Measurements from ENCODE around the gene RALGPS1.

DNA sequence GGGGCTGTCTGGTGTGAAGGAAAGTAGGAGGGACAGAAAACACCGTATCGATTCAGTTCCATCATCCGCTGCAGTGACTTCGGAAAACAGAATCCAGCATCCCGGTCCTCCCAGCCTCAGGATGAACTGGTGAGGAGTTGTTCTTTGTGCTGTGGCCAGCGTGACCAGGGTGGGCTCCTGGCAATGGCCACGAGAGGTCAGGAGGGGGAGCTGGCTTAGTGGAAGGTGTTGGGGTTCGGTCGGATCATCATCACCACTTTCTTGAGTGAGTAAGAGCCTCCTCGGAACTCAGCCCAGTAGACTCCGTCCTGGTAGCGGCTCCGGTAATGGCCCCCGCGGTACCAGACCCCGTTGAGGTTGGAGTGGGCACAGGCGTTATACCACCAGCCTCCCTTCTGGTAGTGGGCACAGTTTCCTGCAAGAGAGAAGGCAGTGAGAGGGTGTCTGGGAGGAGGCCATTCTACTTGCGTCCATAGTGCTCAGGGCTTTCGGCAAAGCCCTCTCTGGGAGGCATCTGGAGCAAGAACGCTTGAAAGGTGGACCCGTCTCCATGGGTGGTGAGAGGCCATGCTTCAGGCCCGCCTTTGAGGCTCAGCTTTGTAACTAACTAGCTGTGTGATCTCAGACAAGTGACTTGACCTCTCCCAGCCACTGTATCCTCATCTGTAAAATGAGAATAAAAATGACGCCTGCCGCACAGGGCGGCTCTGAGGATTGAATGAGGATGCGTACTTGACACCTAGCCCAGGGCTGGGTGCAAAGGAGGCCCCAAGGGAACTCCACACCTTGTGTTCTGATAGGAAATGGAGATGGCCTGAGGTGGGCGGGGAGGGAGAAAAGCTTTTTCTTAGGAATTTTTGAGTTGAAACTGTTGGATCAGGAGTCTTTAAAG, 174.4 kb downstream of the RALGPS1 start:
- TF ChIP-seq ZNF404 (tag by site-specific recombination; IDR thresholded peaks at IDR 0.05) (no peak), ZIC2 (tag by site-specific recombination; IDR thresholded peaks at IDR 0.05) (no peak), ZNF174 (tag by site-specific recombination; IDR thresholded peaks at IDR 0.05) (no peak)
